MCF 10A (cell line): ENCODE measurements around the gene RPH3AL. TPM values are rescaled to one million over a fixed set of nuclear protein-coding genes. Genes with fewer than 3 reads are reported as not detected.

Experiments used
- total RNA-seq: library from RNA; stranded (reverse); gene quantifications from 2 replicates; pipeline ENCODE4 v1.2.3, GENCODE V29; 2022

Gene RPH3AL
- total RNA-seq, 1 experiment from 2014 or later, result 0.89 TPM

Other genes with a start within 250 kb of the RPH3AL start
- not detected in 2 replicates for gene SCGB1C2, start 215.2 kb downstream of the RPH3AL start, total RNA-seq
- gene DOC2B, start 171.2 kb downstream of the RPH3AL start, total RNA-seq, result not detected in 2 replicates
- 0.19 and 0.42 TPM in 2 replicates for gene RFLNB, start 93.1 kb upstream of the RPH3AL start, total RNA-seq